Epidermal melanocyte (primary cell): ENCODE measurements around the gene FOCAD.
"Not testable (repeated sequence)": the region's sequence is repeated elsewhere in the genome, so short reads cannot be mapped to it uniquely, and the experiment has no call there.

Experiments
- DNase-seq: peaks from one replicate; pipeline ENCODE4 v3.0.0; 2011; ENCODE audit warnings: low spot score; ENCODE audit not compliant: insufficient read length

The FOCAD gene, protein sequence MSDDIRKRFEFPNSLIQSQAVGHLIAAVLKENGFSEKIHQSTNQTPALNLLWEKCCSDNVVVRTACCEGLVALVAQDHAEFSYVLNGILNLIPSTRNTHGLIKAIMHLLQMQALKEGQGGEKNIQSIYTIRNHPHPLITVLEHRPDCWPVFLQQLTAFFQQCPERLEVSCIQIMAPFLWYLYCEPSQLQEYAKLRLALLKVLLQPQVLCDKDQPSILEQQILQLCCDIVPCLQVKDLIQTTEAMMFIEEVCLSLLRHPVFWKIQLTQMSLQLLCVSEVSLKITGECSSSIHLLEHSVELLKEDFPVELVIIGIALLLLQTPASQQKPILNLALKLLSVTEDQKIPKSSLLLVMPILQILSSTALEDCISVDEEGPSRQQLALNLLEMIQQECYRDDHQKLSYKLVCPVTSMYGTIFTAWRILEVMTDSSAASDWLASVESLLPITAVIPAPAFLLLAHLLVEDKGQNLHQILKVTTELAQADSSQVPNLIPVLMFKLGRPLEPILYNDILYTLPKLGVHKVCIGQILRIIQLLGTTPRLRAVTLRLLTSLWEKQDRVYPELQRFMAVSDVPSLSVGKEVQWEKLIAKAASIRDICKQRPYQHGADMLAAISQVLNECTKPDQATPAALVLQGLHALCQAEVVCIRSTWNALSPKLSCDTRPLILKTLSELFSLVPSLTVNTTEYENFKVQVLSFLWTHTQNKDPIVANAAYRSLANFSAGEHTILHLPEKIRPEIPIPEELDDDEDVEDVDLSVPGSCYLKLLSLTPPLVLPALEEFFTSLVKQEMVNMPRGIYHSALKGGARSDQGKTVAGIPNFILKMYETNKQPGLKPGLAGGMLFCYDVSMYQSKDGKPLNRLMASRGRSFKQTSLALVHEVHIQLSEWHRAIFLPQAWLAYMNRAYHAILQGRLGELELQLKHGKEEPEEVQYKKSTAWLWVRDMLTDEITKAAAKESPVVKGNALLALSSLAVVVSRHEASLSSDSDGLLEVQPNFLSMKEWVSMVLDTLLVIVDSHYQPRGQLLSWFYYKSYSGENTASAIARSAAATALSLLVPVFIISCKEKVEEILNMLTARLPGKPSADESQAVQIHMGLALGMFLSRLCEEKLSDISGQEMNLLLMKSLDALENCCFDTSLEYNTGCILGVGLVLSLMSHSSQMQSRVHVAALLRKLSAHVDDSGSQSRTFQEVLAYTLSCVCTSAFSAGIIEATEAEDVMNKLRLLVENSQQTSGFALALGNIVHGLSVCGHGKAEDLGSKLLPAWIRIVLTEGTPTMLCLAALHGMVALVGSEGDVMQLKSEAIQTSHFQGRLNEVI (N-terminal part only)

DNA sequence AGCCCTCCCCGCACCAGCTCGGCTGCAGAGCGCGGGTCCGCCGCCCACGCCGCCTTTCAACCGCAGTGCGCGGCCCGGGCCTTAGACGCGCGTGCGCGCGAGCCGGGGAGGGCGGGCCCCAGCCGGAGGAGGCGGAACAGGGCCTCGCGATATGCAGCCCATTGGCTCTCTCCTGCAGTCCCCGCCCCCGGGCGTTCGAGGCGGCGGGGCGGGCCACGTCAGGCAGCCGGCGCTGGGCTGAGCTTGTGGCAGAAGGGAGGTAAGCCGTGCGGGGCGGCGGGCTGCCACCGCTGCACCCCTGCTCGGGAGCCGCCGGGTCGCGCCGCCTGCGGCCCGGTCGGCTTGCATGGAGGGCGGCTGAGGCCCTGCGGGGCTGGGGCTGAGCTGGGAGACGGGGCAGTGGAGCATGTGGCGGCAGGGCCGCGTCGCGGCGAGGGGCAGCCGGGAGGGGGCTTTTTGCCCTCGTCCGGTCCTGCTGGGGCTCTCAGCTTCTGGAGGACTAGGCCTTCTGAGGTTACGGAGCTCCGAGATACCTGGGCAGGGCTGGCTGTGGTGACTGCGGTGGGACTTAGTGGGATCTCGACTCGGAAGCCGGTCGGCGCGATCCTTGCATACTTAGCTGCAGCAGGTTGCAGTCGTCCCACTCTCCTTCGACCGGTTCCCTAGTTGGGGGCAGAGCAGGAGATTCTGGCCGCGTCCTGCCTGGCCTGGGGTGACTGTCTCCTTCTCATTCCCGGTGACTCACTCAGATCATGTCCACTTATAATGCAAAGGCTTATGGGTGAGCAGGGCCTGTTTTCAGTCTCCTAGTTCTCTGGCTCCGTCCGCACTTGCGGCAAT lies at the start of gene FOCAD:
TSS of gene FOCAD (plus strand) at position 225 of the 840 bp plus-strand sequence. CDS start 31,095 bp downstream, outside the sequence.
- peak; percentile 90 for DNase-seq

DNA sequence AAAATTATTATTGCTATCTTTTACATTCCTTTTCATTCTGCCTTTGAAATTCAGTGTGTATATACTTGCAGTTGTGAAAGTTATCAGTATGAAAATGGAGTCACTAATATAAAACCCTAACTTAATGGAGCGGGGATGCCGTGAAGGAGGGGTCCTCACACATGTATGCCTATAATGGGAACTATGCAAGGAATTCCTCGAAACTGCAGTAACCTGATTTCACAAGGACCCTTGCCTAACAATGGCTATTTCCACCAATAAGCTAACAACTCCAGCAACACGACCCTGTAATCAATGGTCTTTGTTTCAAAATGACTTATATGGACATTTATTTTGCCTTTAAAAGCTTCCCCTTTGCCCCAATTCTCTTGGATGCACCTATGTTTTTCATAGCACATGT lies 49.2 kb upstream of the FOCAD start:
- DNase-seq, result no peak

DNA sequence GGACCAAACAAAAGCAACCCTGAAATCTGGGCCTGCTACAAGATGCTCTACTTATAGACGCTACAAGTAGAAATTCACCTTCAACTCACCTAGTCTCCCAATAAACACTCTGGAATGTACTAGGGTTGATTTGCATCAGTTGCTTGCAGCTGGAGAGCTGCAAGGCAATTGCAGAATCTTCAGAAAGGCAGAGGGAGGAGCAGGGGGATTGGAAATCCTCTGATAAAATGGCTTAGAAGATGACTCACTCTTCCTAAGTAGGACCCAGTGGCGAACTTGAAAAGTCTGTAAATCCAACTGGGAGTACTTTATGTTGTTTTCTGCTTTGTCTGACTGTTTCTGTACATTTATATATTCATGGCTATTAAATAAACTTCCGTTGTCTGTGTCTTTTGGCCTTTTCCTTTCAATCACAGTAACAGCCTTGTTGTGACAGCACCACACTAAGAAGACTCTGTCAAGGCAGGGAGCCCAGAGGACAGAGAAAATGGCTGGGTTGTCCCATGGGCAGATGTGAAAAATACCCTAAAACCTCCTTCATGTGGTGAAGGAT lies 47.1 kb upstream of the FOCAD start:
- no peak for DNase-seq

DNA sequence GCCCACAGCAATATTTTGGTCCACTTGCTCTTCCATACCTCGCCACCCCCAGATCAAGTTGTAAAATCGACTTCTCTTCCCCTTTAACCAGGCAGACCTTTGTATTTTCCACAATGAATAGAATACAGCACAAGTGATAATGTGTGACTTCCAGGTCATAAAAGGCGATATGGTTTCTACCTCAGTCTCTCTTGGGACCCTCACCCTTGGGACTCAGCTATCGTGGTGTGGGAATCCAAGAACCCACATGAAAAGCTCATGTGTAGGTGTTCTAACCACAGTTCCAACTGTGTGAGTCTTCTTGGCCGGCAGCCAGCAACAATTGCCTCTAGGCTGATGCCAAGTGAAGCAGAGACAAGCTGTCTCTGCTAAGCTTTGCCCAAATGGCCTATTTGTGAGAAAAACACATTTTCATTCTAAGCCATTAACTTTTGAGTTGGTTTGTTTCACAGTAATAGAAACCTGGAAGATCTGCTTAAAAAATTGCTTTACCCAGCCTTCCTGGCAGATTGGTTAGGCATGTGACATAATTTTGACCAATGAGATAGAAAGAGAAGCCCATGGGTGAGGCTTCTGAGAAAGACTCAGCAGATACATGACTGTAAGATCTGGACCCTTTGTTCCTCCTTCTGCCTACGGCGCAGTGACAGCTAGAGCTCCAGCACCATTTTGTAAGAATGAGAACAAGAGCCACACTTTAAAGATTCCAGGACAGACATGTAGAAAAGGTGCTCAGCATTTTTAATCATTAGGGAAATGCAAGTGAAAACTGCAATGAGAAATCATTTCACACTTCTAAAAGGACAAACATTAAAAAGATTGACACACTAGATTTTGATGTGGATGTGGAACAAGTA lies 43.5 kb upstream of the FOCAD start:
- DNase-seq, result no peak

DNA sequence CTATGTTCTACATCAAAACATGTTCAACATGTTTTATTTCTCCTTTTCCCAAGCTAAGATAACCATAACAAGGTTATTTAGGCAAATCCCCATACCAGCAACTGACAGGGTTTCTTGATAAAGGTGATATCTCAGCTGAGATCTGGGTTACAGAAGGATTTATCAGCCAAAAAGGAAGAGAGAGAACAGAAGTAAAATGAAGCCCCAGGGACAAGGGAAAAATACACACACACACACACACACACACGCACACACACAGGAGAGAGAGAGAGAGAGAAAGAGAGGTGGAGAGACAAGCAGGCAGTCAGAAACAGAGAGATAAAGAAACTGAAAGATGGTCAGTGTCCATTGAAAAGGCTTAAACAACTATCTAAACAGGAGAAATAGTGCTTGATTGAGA lies 42.0 kb upstream of the FOCAD start:
- DNase-seq, result no peak

DNA sequence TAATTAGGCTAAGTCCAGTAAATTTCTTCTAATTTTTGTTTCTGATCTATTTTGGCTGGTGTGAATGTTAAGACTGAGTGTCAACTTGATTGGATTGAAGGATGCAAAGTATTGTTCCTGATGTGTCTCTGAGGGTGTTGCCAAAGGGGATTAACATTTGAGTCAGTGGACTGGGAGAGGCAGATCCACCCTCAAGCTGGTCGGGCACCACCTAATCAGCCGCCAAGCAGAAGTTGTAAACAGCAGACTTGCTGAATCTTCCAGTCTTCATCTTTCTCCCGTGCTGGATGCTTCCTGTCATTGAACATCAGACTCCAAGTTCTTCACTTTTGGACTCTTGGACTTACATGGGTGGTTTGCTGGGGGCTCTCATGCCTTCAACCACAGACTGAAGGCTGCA lies 40.4 kb upstream of the FOCAD start:
- no peak for DNase-seq

DNA sequence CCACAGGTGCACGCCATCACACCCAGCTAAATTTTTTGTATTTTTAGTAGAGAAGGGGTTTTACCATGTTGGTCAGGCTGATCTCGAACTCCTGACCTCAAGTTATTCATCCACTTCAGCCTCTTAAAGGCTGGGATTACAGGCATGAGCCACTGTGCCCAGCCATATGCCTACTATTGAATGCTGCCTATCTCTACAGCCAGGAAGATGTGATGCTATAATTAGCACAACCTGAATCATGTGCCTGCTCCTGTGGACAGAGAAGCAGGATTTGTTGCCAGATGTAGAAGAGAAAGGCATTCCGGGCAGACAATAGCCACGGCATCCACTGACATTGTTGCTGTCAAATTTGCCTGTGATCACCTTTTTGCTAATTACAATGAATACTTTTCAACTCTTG lies 37.4 kb upstream of the FOCAD start:
- no peak for DNase-seq

DNA sequence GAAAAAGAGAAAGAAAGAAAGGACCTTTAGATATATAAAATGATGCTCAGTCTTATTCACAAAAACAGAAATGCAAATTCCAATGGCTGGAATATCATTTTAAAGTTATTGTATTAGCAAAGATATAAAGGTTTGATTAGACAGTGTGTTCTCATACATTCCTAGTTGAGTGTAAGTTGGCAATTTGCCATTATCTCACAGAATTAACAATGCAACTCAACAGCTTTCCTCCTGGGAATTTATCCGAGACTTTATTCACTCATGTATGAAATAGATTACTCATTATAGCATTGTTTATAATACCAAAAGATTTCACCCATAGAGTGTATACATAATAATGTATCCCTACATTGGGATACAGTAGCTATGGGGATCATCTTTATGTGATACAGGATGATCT lies 34.7 kb upstream of the FOCAD start:
- DNase-seq, result no peak

DNA sequence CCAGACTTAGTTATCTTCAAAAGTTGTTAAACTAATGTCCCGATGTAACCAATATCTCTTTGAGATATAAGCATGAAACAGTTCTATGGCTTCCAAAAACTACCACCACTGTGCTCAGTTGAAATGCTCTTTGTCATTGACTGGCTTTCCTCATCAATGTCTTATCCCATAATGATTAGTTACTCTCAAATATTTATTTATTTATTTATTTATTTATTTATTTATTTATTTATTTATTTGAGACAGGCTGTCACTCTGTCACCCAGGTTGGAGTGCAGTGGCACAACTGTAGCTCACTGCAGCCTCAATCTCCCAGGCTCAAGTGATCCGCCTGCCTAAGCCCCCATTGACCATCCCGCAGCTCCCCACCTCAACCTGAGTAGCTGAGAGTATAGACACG lies 33.7 kb upstream of the FOCAD start:
- no peak for DNase-seq

DNA sequence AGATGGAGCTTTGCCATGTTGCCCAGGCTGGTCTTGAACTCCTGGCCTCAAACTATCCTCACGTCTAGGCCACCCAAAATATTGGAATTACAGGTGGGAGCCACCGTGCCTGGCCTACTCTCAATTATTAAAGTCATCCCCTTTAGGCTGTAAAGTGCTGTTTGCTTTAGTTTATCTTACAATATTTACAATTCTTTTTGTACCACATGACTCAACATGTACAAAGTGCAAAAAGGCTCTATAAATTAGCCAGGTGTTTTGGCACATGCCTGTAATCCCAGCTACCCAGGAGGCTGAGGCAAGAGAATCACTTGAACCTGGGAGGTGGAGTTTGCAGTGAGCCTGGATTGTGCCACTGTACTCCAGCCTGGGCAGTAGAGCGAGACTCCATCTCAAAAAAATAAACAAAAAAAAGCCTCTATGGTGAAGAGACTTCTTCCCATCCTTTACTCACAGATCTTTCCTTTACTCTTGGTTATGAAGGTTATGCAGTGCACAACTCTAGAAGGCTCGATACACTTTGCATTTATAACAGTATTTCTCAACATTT lies 33.2 kb upstream of the FOCAD start:
- no peak for DNase-seq

DNA sequence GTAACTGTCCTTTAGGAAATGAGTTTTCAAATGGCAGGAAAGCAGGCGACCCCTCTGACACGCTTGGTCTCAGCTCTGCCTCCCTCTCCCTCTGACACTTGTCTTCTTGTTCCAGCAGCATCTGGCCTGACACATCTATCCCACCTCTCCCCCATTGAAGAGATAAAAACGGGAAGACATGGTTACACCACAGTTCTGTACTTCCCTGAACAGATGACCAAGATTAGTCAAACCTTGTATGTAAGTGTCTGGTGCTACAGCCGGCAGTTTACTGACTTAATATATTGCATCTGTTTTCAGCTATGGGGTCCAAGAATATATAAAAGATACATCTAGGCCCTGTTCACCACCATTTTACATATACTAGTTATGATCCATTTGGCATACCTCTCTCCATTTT lies 32.1 kb upstream of the FOCAD start:
- DNase-seq, result no peak

DNA sequence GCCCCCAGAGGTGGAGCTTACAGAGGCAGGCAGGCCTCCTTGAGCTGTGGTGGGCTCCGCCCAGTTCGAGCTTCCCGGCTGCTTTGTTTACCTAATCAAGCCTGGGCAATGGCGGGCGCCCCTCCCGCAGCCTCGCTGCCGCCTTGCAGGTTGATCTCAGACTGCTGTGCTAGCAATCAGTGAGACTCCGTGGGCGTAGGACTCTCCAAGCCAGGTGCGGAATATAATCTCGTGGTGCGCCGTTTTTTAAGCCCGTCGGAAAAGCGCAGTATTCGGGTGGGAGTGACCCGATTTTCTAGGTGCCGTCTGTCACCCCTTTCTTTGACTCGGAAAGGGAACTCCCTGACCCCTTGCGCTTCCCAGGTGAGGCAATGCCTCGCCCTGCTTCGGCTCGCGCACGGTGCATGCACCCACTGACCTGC lies 25.8 kb upstream of the FOCAD start:
- not testable (repeated sequence) for DNase-seq

DNA sequence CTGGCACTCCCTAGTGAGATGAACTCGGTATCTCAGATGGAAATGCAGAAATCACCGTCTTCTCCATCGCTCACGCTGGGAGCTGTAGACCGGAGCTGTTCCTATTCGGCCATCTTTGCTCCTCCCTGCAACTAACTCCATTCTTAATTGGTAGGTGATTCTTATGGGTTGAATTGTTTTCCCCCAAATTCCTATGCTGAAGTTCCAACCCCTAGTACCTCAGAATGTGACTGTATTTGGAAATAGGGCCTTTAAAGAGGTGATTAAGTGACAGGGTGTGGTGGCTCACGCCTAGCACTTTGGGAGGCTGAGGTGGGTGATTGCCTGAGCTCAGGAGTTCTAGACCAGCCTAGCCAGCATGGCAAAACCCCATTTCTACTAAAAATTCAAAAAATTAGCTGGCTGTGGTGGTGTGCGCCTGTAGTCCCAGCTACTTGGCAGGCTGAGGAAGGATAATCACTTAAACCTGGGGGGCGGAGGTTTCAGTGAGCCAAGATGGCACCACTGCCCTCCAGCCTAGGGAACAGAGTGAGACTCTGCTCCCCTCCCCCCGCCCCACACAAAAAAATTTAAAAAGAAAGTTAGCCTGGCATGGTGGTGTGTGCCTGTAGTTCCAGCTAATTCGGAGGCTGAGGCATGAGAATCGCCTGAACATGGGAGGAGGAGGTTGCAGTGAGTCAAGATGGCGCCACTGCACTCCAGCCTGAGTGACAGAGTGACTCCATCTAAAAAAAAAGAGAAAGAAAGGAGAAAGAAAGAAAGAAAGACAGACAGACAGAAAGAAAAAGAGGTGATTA lies 25.2 kb upstream of the FOCAD start:
- DNase-seq, result no peak

DNA sequence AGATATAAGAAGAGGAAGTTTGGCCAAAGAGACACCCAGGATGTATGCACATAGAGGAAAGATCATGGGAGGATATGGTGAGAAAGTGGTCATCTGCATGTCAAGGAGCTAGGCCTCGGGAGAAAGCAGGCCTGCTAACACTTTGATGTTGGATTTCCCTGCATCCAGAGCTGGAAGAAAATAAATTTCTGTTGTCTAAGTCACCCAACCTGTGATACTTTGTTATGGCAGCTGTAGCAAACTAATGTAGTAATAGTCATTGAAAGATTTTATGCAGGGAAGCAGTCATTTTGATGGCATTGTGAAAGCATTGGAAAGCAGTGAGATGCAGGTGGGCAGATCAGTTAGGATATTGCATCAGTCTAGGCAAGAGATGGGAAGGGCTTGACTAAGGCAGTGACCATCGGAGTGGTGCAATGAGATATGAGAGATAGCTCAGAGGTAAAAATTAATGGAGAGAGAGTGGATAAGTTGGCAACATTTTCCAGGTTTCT lies 24.5 kb upstream of the FOCAD start:
- no peak for DNase-seq

DNA sequence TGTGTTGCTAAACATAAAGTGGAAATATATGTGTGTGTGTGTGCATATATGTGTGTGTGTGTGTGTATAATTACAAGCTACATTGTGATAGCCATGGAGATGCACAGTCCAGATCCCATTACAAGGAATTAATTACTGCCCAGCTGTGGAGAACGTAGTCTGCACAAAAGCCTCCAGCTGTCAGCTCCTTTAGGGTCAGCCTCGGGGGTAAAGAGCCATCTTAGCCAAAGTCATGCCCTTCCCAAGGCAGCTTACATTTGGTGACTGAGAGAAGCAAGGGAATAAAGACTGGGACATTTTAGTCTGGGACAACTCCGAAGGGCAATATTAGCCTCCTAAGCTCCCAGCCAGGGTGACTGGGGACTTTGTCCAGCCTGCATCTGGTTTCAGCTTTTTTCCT lies 21.9 kb upstream of the FOCAD start:
- DNase-seq, result no peak

DNA sequence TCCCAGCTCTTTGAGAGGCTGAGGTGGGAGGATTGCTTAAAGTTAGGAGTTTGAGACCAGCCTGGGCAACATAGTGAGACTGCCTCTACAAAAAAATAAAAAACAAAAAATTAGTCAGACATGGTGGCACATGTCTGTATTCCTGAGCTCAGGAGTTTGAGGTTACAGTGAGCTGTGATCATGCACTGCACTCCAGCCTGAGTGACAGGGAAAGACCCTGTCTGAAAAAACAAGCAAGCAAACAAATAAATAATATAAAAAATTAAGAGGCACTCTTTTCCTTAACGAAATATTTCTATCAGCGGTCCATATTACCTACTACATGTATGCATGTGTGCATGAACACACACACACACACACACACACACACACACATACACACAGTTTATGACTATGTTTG lies 20.9 kb upstream of the FOCAD start:
- DNase-seq, result no peak

DNA sequence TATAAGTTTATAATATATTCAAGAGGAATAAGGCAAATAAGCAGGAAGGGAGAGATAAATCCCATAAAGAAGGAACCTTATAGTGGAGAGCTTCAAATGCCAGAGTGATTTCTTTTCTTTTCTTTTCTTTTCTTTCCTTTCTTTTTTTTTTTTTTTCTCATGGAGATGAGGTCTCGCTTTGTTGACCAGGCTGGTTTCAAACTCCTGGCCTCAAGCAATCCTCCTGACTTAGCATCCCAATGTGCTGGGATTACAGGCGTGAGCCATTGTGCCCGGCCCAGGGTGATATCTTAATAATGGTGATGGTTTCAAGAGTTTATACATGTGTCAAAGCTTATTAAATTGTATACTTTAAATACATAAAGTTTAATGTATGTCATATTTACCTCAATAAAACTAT lies 19.6 kb upstream of the FOCAD start:
- no peak for DNase-seq

DNA sequence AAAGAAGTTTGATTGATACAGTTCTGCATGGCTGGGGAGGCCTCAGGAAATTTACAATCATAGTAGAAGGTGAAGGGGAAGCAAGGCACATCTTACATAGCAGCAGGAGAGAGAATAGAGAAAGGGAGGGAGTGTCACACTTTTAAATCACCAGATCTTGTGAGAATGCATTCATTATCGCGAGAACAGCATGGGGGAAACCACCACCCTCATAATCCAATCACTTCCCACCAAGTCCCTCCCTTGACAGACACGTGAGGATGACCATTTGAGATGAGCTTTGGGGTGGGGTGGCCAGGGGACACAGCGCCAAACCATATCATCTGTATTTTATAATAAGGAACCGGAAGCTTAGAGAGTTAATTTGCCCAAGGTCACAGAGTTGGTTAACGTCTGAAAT lies 13.7 kb upstream of the FOCAD start:
- no peak for DNase-seq
